A673 (cell line): Measurements from ENCODE around the gene TMIE.

Source experiments
- EZH2 ChIP-seq: fragments of 200-600 bp; sonication (generic); IDR thresholded peaks from 2 replicates; pipeline ENCODE4 v1.6.1; 2017; ENCODE audit warnings: borderline replicate concordance, low read depth, mild to moderate bottlenecking, mixed read lengths, antibody characterized with exemption, low read length; ENCODE audit not compliant: poor library complexity, severe bottlenecking
- TF ChIP-seq, protein P1 (sequence below): fragments of 300-800, 200-600 bp; sonication (generic); conservative IDR thresholded peaks from 2 replicates; pipeline ENCODE4 v1.5.1; 2017; ENCODE audit warnings: low read depth, mild to moderate bottlenecking, antibody characterized with exemption, low read length, moderate library complexity, mixed read lengths

GRCh38 chr3:46716461-46717441, 15.6 kb downstream of the TMIE start:
- TF ChIP-seq EZH2: no peak
- TF ChIP-seq, protein P1, sequence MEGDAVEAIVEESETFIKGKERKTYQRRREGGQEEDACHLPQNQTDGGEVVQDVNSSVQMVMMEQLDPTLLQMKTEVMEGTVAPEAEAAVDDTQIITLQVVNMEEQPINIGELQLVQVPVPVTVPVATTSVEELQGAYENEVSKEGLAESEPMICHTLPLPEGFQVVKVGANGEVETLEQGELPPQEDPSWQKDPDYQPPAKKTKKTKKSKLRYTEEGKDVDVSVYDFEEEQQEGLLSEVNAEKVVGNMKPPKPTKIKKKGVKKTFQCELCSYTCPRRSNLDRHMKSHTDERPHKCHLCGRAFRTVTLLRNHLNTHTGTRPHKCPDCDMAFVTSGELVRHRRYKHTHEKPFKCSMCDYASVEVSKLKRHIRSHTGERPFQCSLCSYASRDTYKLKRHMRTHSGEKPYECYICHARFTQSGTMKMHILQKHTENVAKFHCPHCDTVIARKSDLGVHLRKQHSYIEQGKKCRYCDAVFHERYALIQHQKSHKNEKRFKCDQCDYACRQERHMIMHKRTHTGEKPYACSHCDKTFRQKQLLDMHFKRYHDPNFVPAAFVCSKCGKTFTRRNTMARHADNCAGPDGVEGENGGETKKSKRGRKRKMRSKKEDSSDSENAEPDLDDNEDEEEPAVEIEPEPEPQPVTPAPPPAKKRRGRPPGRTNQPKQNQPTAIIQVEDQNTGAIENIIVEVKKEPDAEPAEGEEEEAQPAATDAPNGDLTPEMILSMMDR: no peak
